Activated CD4-positive, alpha-beta T cell treated with anti-CD3 and anti-CD28 coated beads for 36 hours (primary cell): ENCODE measurements around the gene SLC39A12. TPM values are rescaled to one million over a fixed set of nuclear protein-coding genes. Genes with fewer than 3 reads are reported as not detected.

Source experiments
- ATAC-seq: fragments of 200-7000 bp; cut with Tn5 transposase; one replicate; pipeline ENCODE4 v1.10.0; 2021; ENCODE audit warnings: mild to moderate bottlenecking, moderate library complexity
- CTCF ChIA-PET: fragments of 350-600 bp; sonication (Branson Sonifier 250); formaldehyde crosslinking; loops from one replicate; lab custom pipeline; 2021; ENCODE audit warnings: antibody characterized with exemption; lab: Charles Lee
- POLR2A ChIA-PET: fragments of 350-600 bp; sonication (Branson Sonifier 250); formaldehyde crosslinking; loops from one replicate; lab custom pipeline; 2021; ENCODE audit warnings: antibody characterized with exemption, inconsistent platforms; lab: Charles Lee
- DNase-seq: peaks from one replicate; pipeline ENCODE4 v3.0.0-alpha.2; 2020
- H3K27ac Mint-ChIP-seq: one replicate; pipeline ENCODE4 v1.8.0; 2021; ENCODE audit warnings: mixed read lengths
- H3K27me3 Mint-ChIP-seq: one replicate; pipeline ENCODE4 v1.8.0; 2021; ENCODE audit warnings: mixed read lengths
- H3K36me3 Mint-ChIP-seq: one replicate; pipeline ENCODE4 v1.8.0; 2021; ENCODE audit warnings: low read depth, mixed read lengths
- H3K4me1 Mint-ChIP-seq: one replicate; pipeline ENCODE4 v1.8.0; 2021; ENCODE audit warnings: mixed read lengths
- H3K4me3 Mint-ChIP-seq: one replicate; pipeline ENCODE4 v1.8.0; 2021; ENCODE audit warnings: mild to moderate bottlenecking, moderate library complexity, mixed read lengths
- H3K9me3 Mint-ChIP-seq: one replicate; pipeline ENCODE4 v1.8.0; 2021; ENCODE audit warnings: low read depth, mixed read lengths
- intact Hi-C, 2 experiments: fragments of 100-400 bp; cut with DNase I in 1 of 2; cut with micrococcal nuclease in 1 of 2; formaldehyde crosslinking; loops; one replicate each; pipeline versions ENCODE4 v1.14.2 to v1.15.1; 2022 to 2024; cut with DNase I, micrococcal nuclease
- total RNA-seq, 2 experiments: library from RNA; stranded (reverse); gene quantifications; one replicate each; pipeline ENCODE4 v1.2.3, GENCODE V29; 2021

Gene SLC39A12
- total RNA-seq, 2 experiments from 2014 or later = not detected

GRCh38 chr10:17963431-17963830 lies 11.7 kb downstream of the SLC39A12 start:
- Mint-ChIP-seq H3K27me3 (no peaks in the 10 kb centered on the region), H3K36me3 (no peaks in the 10 kb centered on the region), H3K4me3 (no peak overlapping the region), H3K4me1 (no peaks in the 10 kb centered on the region), H3K27ac (no peak overlapping the region), H3K9me3 (peaks cover 4% of the 10 kb centered on the region)
- no peak for ATAC-seq
- ChIA-PET POLR2A (no interaction called here), CTCF (no interaction called here)
- no peak for DNase-seq
- intact Hi-C loops = no loop called here

- peaks cover 14% of the 10 kb centered on the region for H3K9me3 Mint-ChIP-seq
- POLR2A ChIA-PET = no interaction called here
- ATAC-seq (no peak), DNase-seq (no peak)
- no peaks in the 10 kb centered on the region for H3K4me1 Mint-ChIP-seq
- no peak overlapping the region for H3K4me3 Mint-ChIP-seq
- CTCF ChIA-PET = no interaction called here
- no peak overlapping the region for H3K27ac Mint-ChIP-seq
- intact Hi-C loops = no loop called here
- no peaks in the 10 kb centered on the region for H3K36me3 Mint-ChIP-seq
- H3K27me3 Mint-ChIP-seq = no peaks in the 10 kb centered on the region
Observed at GRCh38 chr10:17965649-17966235, 14.0 kb downstream of the SLC39A12 start.

GRCh38 chr10:17974505-17974904 lies 22.8 kb downstream of the SLC39A12 start:
- intact Hi-C loops = no loop called here
- Mint-ChIP-seq H3K4me1 (no peaks in the 10 kb centered on the region), H3K4me3 (no peak overlapping the region), H3K9me3 (peaks cover 14% of the 10 kb centered on the region), H3K36me3 (no peaks in the 10 kb centered on the region), H3K27me3 (peaks cover 6% of the 10 kb centered on the region), H3K27ac (no peak overlapping the region)
- ATAC-seq (no peak), DNase-seq (no peak)
- ChIA-PET CTCF (no interaction called here), POLR2A (no interaction called here)

GRCh38 chr10:17980846-17981565 lies 29.3 kb downstream of the SLC39A12 start:
- DNase-seq = no peak
- peaks cover 2% of the 10 kb centered on the region for H3K27me3 Mint-ChIP-seq
- H3K4me1 Mint-ChIP-seq = no peaks in the 10 kb centered on the region
- no peaks in the 10 kb centered on the region for H3K36me3 Mint-ChIP-seq
- H3K4me3 Mint-ChIP-seq = no peak overlapping the region
- CTCF ChIA-PET = no interaction called here
- intact Hi-C loops = no loop called here
- ATAC-seq = no peak
- no peak overlapping the region for H3K27ac Mint-ChIP-seq
- no peaks in the 10 kb centered on the region for H3K9me3 Mint-ChIP-seq
- POLR2A ChIA-PET = no interaction called here

GRCh38 chr10:17981766-17982380 lies 30.2 kb downstream of the SLC39A12 start:
- no peaks in the 10 kb centered on the region for H3K9me3 Mint-ChIP-seq
- no peak for ATAC-seq
- POLR2A ChIA-PET = no interaction called here
- no peaks in the 10 kb centered on the region for H3K4me1 Mint-ChIP-seq
- H3K4me3 Mint-ChIP-seq = no peak overlapping the region
- no peak overlapping the region for H3K27ac Mint-ChIP-seq
- intact Hi-C loops = no loop called here
- no peaks in the 10 kb centered on the region for H3K36me3 Mint-ChIP-seq
- CTCF ChIA-PET = no interaction called here
- peaks cover 2% of the 10 kb centered on the region for H3K27me3 Mint-ChIP-seq
- DNase-seq = no peak

- ATAC-seq (no peak), DNase-seq (no peak)
- Mint-ChIP-seq H3K4me3 (no peak overlapping the region), H3K27ac (no peak overlapping the region), H3K9me3 (peaks cover 1% of the 10 kb centered on the region), H3K4me1 (no peaks in the 10 kb centered on the region), H3K27me3 (no peaks in the 10 kb centered on the region), H3K36me3 (no peaks in the 10 kb centered on the region)
- ChIA-PET POLR2A (interaction anchor here (0.6 kb wide), 1 partner anchor 339 kb away, joined by 5 read pairs; no protein-coding TSS in a partner anchor), CTCF (no interaction called here)
- intact Hi-C loops = no loop called here
Observed at GRCh38 chr10:17984056-17984455, 32.3 kb downstream of the SLC39A12 start.

- Mint-ChIP-seq H3K4me1 (no peaks in the 10 kb centered on the region), H3K9me3 (peaks cover 1% of the 10 kb centered on the region), H3K36me3 (no peaks in the 10 kb centered on the region), H3K4me3 (no peak overlapping the region), H3K27me3 (no peaks in the 10 kb centered on the region), H3K27ac (no peak overlapping the region)
- ChIA-PET CTCF (no interaction called here), POLR2A (no interaction called here)
- ATAC-seq (no peak), DNase-seq (no peak)
- intact Hi-C loops = no loop called here
Observed at GRCh38 chr10:17984563-17984962, 32.8 kb downstream of the SLC39A12 start.

- Mint-ChIP-seq H3K27ac (no peak overlapping the region), H3K27me3 (no peaks in the 10 kb centered on the region), H3K9me3 (peaks cover 1% of the 10 kb centered on the region), H3K4me1 (no peaks in the 10 kb centered on the region), H3K4me3 (no peak overlapping the region), H3K36me3 (no peaks in the 10 kb centered on the region)
- POLR2A ChIA-PET = no interaction called here
- intact Hi-C loops = no loop called here
- DNase-seq (no peak), ATAC-seq (no peak)
- CTCF ChIA-PET = no interaction called here
Observed at GRCh38 chr10:17989908-17990767, 38.4 kb downstream of the SLC39A12 start.

- Mint-ChIP-seq H3K27ac (no peak overlapping the region), H3K36me3 (no peaks in the 10 kb centered on the region), H3K4me1 (no peaks in the 10 kb centered on the region), H3K27me3 (no peaks in the 10 kb centered on the region), H3K9me3 (peaks cover 1% of the 10 kb centered on the region), H3K4me3 (no peak overlapping the region)
- DNase-seq (no peak), ATAC-seq (no peak)
- intact Hi-C loops = no loop called here
- ChIA-PET POLR2A (no interaction called here), CTCF (no interaction called here)
Observed at GRCh38 chr10:17992266-17992665, 40.5 kb downstream of the SLC39A12 start.

GRCh38 chr10:17993361-17993760 lies 41.6 kb downstream of the SLC39A12 start:
- no peak overlapping the region for H3K4me3 Mint-ChIP-seq
- H3K27ac Mint-ChIP-seq = no peak overlapping the region
- intact Hi-C loops = no loop called here
- H3K9me3 Mint-ChIP-seq = no peaks in the 10 kb centered on the region
- H3K4me1 Mint-ChIP-seq = no peaks in the 10 kb centered on the region
- H3K27me3 Mint-ChIP-seq = no peaks in the 10 kb centered on the region
- ATAC-seq = no peak
- POLR2A ChIA-PET = no interaction called here
- no peak for DNase-seq
- no peaks in the 10 kb centered on the region for H3K36me3 Mint-ChIP-seq
- CTCF ChIA-PET = no interaction called here

GRCh38 chr10:18000601-18001000 lies 48.9 kb downstream of the SLC39A12 start:
- H3K27me3 Mint-ChIP-seq = peaks cover 2% of the 10 kb centered on the region
- ATAC-seq = no peak

More at GRCh38 chr10:18000601-18001000, 48.9 kb downstream of the SLC39A12 start:
- Mint-ChIP-seq H3K27ac (no peak overlapping the region), H3K9me3 (no peaks in the 10 kb centered on the region), H3K4me3 (no peak overlapping the region), H3K36me3 (no peaks in the 10 kb centered on the region), H3K4me1 (no peaks in the 10 kb centered on the region)
- intact Hi-C loops = no loop called here
- CTCF ChIA-PET = no interaction called here
- DNase-seq = no peak
- POLR2A ChIA-PET = no interaction called here
